SK-N-SH (cell line): ENCODE measurements around the gene CDH2.

Experiments
- CTCF ChIP-seq: fragments of 200-600 bp; sonication (generic); IDR thresholded peaks from 2 replicates; pipeline ENCODE4 v1.6.1; 2017; ENCODE audit warnings: antibody characterized with exemption, mild to moderate bottlenecking, moderate library complexity
- EZH2phosphoT487 ChIP-seq: fragments of 200-600 bp; sonication (generic); IDR thresholded peaks from 2 replicates; pipeline ENCODE4 v1.6.1; 2017; ENCODE audit warnings: low read depth, mixed run types, mild to moderate bottlenecking, antibody characterized with exemption, moderate library complexity, borderline replicate concordance
- MXI1 ChIP-seq: IDR thresholded peaks from 2 replicates; pipeline ENCODE4 v1.6.1; 2012; ENCODE audit warnings: mild to moderate bottlenecking, low read depth, low read length, improper control_type of control experiment
- PBX3 ChIP-seq: IDR thresholded peaks from 2 replicates; pipeline ENCODE4; 2012
- POLR2AphosphoS5 ChIP-seq: IDR thresholded peaks from 2 replicates; pipeline ENCODE4 v1.6.1; 2012; ENCODE audit warnings: low read depth, low read length
- RCOR1 ChIP-seq: fragments of 150-350 bp; IDR thresholded peaks from 2 replicates; pipeline ENCODE4 v1.6.1; 2017; ENCODE audit warnings: antibody characterized with exemption, low read length

GRCh38 chr18:28193177-28193778, 16.3 kb upstream of the CDH2 start:
- TF ChIP-seq CTCF: no peak
- TF ChIP-seq RCOR1: no peak
- TF ChIP-seq PBX3: no peak
- TF ChIP-seq POLR2AphosphoS5: no peak
- TF ChIP-seq EZH2phosphoT487: no peak
- TF ChIP-seq MXI1: no peak
